GM18907 (cell line): Measurements from ENCODE around the gene CLEC16A.

Source experiments
- ATAC-seq: cut with Tn5 transposase; IDR thresholded peaks from one replicate; pipeline ENCODE4 v1.9.1; 2021; ENCODE audit warnings: mild to moderate bottlenecking, moderate library complexity; ENCODE audit not compliant: unreplicated experiment

The CLEC16A gene

DNA sequence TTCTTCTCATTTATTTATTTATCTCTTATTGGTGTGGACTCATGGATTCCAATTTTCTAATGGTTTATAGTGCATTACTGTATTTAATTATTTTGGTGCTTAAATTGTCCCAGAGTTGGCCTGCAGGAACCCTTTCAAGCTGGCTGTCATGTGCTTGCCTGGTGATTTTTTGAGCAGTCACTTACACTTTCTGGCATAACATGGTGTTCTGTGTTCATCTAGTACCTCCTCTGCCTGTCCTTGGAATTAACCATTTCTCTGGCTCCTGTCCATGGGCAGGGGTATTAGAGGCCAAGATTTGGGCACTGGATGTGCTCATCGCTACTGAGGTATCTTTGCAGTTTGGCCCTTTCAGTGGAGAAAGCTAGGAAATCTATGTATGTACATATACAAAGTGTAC is 67.0 kb downstream of the CLEC16A start:
- no peak for ATAC-seq

DNA sequence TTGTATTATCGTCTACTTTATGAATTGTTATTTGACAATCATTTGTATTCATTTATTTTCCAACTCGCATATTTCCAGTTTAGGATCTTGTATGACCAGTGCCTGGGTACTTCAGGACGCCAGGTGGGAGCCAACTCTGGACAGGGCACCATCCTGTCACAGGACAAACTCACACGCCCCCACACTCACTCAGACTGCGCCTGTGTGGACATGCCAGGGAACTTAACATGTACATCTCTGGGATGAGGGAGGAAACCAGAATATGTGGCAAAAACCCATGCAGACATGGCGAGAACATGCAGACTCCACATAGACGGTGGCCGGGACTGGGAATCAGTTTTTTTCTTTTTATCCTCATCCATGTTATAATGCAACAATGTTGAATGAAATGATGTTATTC is 68.5 kb downstream of the CLEC16A start:
- no peak for ATAC-seq

DNA sequence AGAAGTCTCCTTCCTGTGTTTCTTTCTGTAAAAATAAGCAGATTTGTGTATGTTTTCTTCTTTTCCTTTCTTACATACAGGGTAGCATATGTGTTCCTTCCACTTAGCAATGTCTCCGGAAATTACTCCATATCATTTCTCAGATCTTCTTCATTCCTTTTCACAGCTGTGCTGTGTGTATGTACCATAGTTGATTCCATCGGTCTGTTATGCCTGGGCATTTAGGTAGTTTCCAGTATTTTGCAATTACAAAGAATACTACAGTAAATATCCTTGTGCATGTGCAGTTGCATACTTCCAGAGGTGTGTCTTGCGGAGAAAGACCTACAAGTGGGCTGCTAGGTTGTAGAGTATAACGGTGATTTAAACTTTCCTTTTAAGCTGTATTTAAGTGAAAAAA is 69.8 kb downstream of the CLEC16A start:
- no peak for ATAC-seq

DNA sequence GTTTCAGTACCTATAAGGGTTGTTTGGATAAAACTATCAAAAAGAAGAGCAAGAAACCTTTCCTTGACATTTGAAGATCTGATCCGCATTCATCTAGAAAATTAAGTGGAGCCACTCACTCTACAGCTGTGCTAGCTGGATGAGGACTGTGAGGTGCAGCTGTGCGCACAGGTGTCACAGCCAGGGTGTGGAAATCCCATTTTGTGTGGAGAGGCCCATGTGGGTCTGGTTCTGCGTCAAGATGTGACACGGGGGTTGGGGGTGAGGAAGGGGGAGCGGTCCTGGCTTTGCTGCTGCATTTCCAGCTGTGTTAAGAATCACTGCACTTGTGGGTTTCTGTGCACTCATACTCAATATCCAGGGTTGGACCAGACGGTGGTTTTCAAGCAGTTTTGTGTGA is 70.7 kb downstream of the CLEC16A start:
- ATAC-seq, result no peak

DNA sequence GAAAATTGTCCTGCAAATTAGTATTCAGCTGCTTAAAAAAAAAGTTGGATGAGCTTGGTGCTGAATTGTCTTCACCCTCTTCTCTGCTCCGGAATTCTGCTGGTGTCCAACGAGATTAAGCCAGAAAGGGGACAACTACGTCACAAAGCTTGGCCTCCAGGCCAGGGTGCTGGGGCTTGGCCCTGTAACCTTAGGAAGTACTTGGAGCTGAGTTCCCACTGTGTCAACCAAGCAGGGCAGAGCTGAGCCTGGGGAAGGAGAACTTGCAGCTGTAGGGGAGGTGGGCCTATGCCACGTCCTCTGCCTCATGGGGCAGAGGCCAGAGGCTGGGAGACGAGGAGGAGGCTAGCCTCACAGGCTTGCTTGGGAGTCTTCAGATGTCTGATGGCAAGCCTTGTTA is 71.2 kb downstream of the CLEC16A start:
- ATAC-seq, result no peak

DNA sequence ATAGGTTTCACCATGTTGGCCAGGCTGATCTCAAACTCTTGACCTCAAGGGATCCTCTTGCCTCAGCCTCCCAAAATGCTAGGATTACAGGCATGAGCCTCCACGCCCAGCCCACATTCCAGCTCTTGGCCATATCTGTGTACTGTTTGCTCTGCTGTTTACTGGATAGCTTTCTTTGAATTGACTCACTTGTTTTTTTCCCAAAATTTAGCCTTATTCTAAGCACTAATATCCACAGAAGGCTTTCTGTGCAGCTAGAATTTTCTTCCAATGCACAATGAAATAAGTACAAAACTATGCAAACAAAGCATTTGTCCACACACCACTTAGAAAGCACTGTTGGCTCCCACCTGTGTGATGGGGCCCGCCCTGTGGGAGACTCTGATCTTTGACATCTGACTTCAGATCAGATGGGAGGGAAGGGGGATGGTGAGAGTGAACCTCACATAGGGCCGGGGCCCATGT is 72.2 kb downstream of the CLEC16A start:
- no peak for ATAC-seq

DNA sequence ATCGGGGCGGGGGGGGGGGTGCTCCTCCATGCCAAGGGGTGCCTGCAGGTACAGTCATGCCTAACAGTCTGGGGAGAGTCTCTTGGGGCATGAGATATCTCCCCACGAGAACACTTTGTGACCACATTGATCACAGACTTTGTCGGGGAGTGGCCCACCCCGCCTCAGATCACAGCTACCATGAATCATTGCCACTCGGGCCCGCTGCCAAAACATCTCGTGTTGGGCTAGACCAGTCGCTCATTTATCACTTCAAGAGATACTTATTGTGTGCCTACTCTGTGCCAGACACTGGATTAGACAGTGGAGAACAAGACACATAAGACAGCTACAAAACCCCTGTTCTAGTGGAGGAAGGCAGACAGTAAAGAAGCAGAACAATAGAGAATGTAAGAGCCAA is 72.6 kb downstream of the CLEC16A start:
- no peak for ATAC-seq

DNA sequence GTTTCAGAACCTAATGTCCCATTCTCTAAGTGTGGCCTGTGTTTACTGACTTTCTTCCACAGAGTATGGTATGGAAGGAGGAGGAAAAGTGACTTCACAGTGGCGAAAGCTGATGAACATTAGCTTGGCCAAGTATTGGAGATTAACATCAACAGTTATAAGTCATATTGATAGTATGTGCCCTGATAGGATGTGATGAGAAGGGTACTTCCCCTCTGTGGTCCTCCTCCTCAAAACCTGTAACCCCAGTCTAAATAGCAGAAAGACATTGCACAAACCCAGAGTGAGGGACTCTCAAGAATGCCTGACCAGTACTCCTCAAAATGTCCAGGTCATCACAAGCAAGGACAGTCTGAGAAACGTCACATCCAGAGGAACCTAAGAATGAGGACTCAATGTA is 73.1 kb downstream of the CLEC16A start:
- ATAC-seq, result no peak

DNA sequence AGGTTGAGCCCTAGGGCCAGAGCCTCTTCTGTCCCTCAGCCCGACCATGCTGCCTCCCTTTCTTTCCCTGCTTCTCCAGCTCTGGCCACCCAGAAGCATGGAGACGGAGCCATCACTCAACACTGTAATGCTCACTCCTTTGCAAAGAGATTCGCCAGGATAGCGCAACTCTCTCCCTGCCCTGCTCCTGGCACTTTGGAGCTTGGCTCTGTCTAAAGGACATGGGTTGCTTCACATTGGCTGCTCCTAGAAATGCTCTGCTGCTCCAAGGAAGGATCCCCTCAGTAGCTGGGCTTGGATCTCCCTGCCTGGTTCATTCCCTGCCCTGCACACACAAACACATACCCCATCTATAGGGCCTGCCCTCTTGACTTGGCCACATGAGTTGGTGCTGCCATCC is 76.0 kb downstream of the CLEC16A start:
- no peak for ATAC-seq

DNA sequence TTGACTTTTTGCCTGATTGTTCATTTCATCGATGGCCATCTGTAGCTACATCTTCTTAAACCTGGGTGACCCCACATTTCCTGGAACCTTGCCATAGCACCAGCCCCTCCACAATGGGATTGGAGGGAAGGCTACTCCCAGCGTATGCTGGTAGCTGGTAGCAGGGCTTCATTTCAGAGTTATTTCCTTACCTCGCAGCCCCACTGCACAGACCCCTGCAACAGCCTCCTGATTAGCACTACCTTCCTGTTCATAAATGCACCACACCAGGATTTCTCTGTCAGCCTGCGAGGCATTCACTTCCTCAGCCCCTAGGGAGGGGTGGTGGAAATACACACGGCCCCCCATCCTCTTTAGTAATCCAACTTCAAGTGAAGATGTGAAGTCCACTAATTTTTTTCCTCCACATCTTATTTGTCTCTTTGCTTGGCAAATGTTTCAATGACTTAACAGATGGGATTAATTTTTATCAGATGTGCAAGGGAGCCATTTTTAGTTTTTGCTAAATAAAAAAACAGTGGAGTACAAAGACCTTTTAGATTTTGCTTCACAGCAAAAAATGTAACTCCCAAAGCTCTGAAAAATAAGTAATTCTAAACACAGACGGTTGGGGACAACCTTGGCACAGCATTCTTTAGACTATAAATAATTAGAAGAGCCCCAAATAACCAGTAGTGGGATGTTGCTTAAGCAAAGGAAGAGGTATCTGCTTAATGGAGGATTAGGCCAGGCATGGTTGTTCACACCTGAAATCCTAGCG is 76.6 kb downstream of the CLEC16A start:
- no peak for ATAC-seq

DNA sequence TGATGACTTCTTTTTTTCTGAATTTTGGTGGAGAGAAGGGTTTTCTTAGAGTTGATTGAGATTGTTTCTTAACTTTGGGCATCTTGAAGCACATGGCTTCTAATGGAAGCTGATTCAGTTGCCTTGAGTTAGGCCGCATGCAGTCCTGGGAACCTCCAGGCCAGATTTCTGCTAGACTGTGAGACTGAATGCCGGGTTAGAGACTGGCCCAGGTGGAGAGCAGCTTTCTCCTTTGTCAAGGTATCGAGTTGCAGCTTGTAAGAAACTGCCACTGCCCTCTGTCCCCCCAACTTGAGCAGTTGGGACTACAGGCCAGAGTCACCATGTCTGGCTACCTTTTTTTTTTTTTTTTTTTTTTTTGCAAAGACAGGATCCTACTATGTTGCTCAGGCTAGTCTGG is 77.6 kb downstream of the CLEC16A start:
- no peak for ATAC-seq

DNA sequence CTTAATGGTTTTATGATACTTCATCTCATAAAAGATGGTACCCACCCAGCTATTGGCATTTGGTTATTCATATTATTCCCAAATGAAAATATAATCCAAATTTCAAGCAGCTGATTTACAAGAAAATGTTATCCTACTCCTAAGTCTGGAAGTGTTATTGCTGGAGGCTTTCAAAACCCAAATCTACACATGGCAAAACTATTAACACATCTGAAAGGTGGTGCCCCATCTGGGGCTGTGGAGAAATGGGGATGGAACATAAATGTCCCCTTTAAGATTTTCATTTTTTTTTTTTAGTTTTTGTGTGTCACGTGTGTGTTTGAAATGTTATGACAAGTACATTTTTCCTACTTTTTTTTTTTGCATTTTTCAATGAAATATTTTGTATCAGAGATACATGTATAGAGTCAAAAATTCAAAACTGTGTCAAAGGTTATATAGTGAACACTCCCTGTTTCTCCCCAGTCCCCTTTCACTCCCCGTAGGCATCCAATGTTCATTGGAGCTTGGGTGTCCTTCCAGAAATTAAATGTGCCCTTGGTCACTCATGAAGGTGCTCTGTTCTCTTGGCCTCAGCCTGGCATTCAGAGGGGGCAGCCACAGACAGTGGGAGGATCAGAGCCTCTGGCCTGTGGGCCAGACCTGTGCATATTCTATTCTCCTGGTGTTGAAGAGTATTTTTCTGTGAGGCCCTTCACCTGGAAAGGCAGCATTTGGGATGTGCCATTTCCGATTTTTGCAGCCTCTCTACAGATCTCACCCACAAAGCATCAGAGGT is 79.1 kb downstream of the CLEC16A start:
- ATAC-seq, result no peak

DNA sequence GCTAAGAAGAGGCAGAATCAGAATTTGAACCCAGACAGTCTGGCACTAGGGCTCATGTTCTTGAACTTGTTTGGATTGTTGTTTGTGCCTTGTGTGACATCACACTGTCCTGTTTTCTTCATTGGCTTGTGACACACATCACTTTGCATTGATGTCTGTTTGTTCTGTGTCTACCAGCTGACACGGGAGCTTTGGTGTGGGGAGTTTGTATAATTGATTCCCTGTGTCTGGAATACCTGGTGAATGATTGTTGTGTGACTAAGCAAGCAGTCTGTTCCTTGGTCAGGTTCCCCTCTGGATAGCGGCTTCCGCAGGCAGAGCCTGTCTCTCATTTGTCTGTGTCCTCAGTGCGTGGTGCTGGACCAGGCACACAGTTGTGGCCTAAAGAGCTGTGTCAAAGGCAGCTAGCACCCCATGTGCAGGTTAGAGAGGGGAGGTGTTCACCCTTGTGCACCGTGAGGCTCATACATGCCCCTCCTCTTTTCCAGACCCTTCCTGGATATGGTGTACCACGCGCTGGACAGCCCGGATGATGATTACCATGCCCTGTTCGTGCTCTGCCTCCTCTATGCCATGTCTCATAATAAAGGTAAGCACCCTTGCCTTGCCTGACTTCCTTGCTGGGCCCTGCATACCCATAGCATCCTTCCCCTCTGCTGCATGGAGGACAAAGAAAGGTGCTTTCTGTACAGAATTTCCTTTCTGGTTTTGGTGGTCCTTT is 80.1 kb downstream of the CLEC16A start:
- ATAC-seq, result no peak

DNA sequence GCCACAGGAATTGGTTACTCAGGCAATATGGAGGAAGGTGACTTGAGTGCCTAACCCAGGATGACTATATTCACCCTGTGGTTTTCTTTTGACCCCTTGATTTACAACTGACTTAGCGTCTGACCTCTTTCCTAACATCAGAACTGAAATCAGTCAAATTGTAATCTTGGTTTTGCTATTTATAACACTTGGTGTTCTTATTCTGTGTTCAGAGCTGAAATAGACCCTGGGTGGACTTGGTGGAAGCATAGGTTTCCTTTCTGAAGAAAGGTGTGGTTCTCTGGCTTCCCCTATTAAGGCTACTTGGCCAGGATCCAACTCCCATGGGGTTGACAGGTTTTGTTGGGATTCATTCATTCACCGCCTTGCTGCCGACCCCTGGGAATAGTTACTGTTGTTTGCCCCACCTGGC is 80.8 kb downstream of the CLEC16A start:
- no peak for ATAC-seq

DNA sequence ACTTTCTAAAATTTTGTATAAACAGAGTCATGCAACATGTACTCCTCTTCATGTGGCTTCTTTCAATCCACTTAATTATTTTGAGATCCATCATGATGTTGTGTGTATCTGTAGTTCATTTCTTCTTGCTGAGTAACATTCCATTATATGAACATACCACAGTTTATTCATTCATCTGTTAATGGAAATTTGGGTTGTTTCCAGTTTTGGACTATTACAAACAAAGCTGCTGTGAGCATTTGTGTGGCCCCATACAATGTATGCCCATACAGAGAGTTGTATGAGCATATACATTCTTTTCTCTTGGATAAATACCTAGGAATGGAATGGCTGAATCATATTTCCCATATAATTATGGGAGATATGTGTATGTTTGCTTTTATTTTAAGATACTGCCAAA is 85.6 kb downstream of the CLEC16A start:
- no peak for ATAC-seq

DNA sequence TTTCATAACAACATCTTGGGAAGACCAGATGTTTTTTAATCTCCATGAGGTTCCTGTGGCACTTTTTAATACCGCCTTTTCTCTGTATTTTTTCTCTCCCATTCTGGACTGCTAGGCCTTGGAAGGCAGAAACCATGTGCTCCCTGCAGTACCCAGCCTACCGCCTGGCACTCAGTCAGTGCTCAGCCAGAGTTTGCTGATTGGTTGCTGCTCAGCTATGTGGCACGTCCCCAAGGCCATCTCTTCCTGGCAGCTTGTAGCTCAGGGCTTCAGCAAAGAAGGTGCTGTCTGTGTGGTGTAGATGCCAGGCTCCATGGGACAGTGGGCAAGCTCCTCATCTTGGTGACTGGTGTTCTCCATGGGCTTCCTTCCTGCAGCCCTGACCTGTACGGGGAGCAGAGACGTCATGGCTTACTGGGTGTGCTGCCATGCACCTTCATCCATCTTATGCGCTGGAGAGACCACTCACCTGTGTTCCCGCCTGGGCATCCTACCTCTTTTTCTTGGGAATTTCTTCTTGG is 86.7 kb downstream of the CLEC16A start:
- ATAC-seq, result no peak

DNA sequence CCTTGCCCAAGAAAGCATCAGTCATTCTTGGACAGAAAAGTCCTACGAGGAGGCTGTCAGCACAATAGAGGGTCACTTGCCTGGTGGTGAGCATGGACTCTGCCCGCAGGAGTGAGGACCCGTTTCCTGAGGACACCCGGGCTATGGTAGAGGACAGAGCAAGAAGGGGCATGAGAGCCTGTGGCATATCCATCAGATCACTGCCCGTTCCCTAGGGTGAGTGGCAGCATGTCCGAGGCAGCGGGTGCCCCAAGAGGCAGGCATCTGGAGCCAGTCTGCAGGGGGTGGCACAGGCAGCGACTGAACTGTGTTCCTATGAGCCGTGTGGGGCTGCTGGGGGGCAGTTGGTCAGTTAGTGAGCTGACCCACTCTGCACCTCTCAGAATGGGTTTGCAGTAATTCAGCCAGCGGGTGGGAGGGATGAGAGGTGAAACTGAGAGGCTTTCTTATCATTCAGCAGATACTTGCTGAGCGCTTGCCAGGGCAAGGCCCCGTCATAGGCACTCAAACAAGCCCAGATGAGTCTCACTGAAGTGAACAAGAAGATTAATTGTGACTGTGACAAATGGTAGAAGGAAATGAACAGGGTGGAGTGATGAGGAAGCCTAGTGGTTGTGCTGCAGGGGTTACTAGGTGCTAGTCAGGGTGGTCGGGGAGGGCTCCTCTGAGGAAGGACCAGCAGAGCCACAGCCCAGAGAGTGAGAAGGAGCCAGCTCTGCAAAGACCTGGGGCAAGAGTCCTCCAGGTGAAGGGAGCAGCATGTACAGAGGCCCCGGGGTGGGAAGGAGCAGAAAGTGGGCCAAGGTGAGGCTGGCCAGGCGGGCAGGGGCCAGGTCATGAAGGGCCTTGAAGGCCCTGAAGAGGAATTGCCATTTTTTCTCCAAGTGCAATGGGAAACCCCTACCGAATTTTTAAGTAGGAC is 87.9 kb downstream of the CLEC16A start:
- ATAC-seq, result no peak

DNA sequence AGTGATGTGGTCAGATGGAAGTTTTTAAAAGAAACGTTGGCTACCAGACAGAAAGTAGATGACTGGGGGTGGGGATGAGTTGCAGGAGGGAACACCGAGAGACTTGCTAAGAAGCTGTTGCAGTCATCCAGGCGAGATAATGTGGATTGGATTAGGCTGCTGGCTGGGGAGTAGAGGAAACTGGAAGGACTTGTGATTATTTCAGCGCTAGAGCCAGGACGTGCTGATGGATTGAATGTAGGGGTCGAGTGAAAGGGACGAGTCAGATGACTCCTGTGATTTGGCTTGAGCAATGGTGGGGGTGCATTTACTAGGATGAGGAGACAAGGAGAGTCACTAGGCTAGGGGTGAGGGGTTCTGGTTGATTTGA is 88.5 kb downstream of the CLEC16A start:
- no peak for ATAC-seq

DNA sequence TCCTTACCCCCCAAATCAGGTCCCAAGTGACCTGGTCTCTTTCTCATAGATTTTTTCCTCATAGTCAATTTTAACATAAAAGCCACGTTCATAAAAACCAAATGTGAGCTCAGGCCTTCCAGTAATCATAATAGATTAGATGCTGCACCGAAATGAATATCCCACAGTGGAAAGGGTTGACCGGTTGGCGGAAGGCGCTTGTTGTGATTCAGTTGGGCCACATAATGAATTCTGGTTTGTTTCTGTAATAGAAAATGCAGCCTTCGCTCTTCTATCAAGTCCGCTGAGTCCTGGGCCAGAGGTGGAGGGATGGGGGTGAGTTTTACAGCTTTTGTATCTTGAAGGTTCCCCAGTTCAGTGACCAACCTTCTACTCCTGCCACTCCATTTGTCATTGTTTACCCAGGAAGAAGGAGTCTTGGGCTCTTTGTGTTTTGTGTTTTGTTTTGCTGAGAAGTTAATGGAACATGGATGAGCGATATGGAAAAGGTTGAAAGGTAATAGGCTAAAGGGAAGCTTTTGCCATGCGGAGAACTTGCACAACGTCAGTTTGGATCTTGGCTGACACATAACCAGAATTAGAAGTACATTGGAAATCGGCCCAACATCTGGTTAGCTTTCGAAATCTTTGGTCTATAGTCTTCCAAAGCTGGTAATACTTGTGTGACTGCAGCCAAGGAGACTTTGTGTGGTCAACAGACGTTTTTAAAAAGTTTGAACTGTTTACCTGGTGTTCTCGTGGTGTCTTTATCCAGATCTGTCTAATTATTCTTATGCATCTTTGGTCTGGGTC is 89.5 kb downstream of the CLEC16A start:
- no peak for ATAC-seq

DNA sequence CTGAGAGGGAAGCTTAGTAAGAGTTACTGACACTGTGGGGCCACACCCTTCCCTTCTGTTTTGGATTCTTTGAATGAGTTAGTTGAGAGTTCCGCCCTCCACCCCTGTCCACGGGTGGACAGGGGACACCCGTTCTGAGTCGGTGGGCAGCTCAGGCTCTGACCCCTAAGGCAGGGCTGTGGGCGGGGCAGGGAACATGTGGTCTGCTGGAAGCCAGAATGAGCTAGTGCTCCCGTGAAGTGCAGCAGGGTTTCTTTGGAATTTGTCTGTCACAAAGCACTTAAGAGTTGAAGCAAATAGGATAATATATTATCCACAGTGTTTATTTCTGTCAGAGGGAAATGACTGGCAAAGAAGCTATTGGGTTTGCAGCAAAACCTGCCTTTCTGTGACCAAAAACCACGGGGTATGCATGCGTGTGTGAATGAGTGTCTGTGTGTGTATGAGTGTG is 90.1 kb downstream of the CLEC16A start:
- no peak for ATAC-seq
